Psoas muscle (tissue), 8 donors: ENCODE results near the gene LCORL. TPM values are rescaled to one million over a fixed set of nuclear protein-coding genes. Genes with fewer than 3 reads are reported as not detected.

ENCODE experiments used
- ATAC-seq, 4 donors: fragments of 200-7000 bp; cut with Tn5 transposase; one replicate each; pipeline ENCODE4 v1.9.1; 2020; ENCODE audit warnings: moderate library complexity in 3 of 4, mild to moderate bottlenecking in 2 of 4
- DNase-seq, 2 donors: peaks; one replicate each; pipeline ENCODE4 v3.0.0-alpha.2; 2020
- H3K27ac ChIP-seq: fragments of 200-600 bp; one replicate; pipeline ENCODE4 v1.8.0; 2022
- H3K27me3 ChIP-seq, 3 donors: fragments of 200-600 bp in 1 of 3; one replicate each; pipeline versions ENCODE4 v1.6.1 to v1.8.0; 2013 to 2022; ENCODE audit warnings: low read length in 2 of 3, mild to moderate bottlenecking in 2 of 3, moderate library complexity in 1 of 3; ENCODE audit not compliant: insufficient read depth in 3 of 3
- H3K36me3 ChIP-seq, 2 donors: fragments of 200-600 bp in 1 of 2; one replicate each; pipeline versions ENCODE4 v1.6.1 to v1.8.0; 2013 to 2022; ENCODE audit warnings: low read depth in 1 of 2, mild to moderate bottlenecking in 1 of 2, moderate library complexity in 1 of 2; ENCODE audit not compliant: insufficient read depth in 1 of 2
- H3K4me1 ChIP-seq: fragments of 200-600 bp; one replicate; pipeline ENCODE4 v1.8.0; 2022
- H3K4me3 ChIP-seq: fragments of 200-600 bp; one replicate; pipeline ENCODE4 v1.8.0; 2022; ENCODE audit warnings: mild to moderate bottlenecking
- H3K9me3 ChIP-seq: fragments of 200-600 bp; one replicate; pipeline ENCODE4 v1.8.0; 2022
- WGBS, 3 donors: extraction: QIAGEN DNeasy Blood & Tissue Kit; methylation state at CpG; one replicate each; pipeline versions ENCODE4 v1.1.6 to v1.1.7; 2013; 5-methylcytosine and 5-hydroxymethylcytosine counted together
- intact Hi-C, 2 donors: fragments of 100-400 bp; cut with DNase I; formaldehyde crosslinking; loops; one replicate each; pipeline versions ENCODE4 v1.11.0 to v1.14.2; 2022
- polyA plus RNA-seq, 3 donors: library from polyadenylated mRNA; stranded (reverse); fragments of 200-250 nt; gene quantifications; one replicate each; pipeline ENCODE4 v1.2.3, GENCODE V29; 2013
- total RNA-seq, 4 donors: library from RNA; stranded (reverse); fragmentation: NEBNext Ultra II Directional in 2 of 4; extraction: Animal tissue kit (Norgen Biotek cat#: 25700) in 2 of 4; gene quantifications; one replicate each; pipeline versions ENCODE4 v1.2.1 to v1.2.4, GENCODE V29; 2021 to 2023
- TF ChIP-seq, protein P1 (sequence below): fragments of 200-600 bp; IDR thresholded peaks from one replicate; pipeline ENCODE4 v1.8.0; 2022; ENCODE audit warnings: antibody characterized with exemption
- donor health status: healthy with polysubstance abuse.
- donor health status: DM: no; HTN: no; CAD: no; lungs with moderate emphysema.
- donor health status: Bipolar disorder and iron deficiency.
- donor health status: healthy.
- donor health status: DM: yes; HTN: yes; CAD: no.
- donor health status: DM: no; HTN: no; CAD: no.
- donor health status: DM: no; HTN: no; CAD: no.
- donor health status: DM: yes; HTN: yes; CAD: no.

The LCORL gene
- total and polyA plus RNA-seq, 7 donors: 2.1 to 7.5 (median 5.3) TPM

GRCh38 chr4:18034099-18034498, 12.5 kb upstream of the LCORL start:
- Histone ChIP-seq H3K4me3 (no peak overlapping the region), H3K9me3 (no peaks in the 10 kb centered on the region), H3K36me3 (no peaks in the 10 kb centered on the region), H3K4me1 (no peaks in the 10 kb centered on the region), H3K27me3 (no peaks in the 10 kb centered on the region), H3K27ac (no peak overlapping the region)
- no peak for DNase-seq
- WGBS, 3 donors: 25 to 60% (median 45%) methylated on average over 2 of the region's 2 CpGs
- TF ChIP-seq, protein P1, sequence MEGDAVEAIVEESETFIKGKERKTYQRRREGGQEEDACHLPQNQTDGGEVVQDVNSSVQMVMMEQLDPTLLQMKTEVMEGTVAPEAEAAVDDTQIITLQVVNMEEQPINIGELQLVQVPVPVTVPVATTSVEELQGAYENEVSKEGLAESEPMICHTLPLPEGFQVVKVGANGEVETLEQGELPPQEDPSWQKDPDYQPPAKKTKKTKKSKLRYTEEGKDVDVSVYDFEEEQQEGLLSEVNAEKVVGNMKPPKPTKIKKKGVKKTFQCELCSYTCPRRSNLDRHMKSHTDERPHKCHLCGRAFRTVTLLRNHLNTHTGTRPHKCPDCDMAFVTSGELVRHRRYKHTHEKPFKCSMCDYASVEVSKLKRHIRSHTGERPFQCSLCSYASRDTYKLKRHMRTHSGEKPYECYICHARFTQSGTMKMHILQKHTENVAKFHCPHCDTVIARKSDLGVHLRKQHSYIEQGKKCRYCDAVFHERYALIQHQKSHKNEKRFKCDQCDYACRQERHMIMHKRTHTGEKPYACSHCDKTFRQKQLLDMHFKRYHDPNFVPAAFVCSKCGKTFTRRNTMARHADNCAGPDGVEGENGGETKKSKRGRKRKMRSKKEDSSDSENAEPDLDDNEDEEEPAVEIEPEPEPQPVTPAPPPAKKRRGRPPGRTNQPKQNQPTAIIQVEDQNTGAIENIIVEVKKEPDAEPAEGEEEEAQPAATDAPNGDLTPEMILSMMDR: no peak
- ATAC-seq: no peak
- intact Hi-C loops: no loop called here

- Histone ChIP-seq H3K4me3 (no peak overlapping the region), H3K36me3 (no peaks in the 10 kb centered on the region)
Measured at GRCh38 chr4:18033111-18034085, 11.8 kb upstream of the LCORL start.

DNA sequence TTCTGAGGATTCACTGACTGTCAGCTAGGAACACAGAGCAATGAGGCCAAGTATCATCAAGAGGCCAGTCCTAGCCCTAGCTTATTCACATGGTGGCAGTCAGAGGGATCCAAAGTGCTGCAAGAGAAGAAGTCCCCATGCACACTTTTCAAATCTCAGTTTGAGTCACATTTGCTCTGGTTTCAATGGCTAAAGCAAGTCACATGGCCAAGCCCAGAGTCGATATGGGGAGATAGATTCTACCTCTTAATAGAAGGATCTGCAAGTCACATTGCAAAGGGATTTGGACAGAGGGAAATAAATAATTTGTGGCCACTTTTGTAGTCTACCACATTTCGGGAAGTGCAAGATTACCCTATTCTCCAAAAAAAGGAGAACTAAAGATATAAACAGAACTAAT, 3.7 kb upstream of the LCORL start:
- 85 to 97% (median 92%) methylated on average over 2 of the region's 2 CpGs for WGBS, 3 donors
- Histone ChIP-seq H3K27me3 (no peaks in the 10 kb centered on the region), H3K4me3 (no peak overlapping the region), H3K36me3 (no peaks in the 10 kb centered on the region), H3K9me3 (no peaks in the 10 kb centered on the region), H3K4me1 (peaks cover 6% of the 10 kb centered on the region), H3K27ac (no peak overlapping the region)
- intact Hi-C loops: loop anchor here in 1 of 2 donors (10.0 kb wide), 1 partner anchor 510 kb away; the partner anchor contains the start of genes CLRN2 and QDPR
- TF ChIP-seq, protein P1: no peak
- DNase-seq (no peak), ATAC-seq (no peak)

More at GRCh38 chr4:18033111-18034085, 11.8 kb upstream of the LCORL start:
- no peaks in the 10 kb centered on the region for H3K27me3 ChIP-seq
- TF ChIP-seq, protein P1: no peak
- 87 to 93% (median 93%) methylated on average over 2 of the region's 2 CpGs for WGBS, 3 donors
- ATAC-seq (no peak), DNase-seq (no peak)
- intact Hi-C loops: no loop called here
- no peak overlapping the region for H3K27ac ChIP-seq
- H3K4me1 ChIP-seq: no peaks in the 10 kb centered on the region
- H3K9me3 ChIP-seq: no peaks in the 10 kb centered on the region

GRCh38 chr4:18022572-18023050, 1.1 kb upstream of the LCORL start:
- ATAC-seq: no peak
- intact Hi-C loops: loop anchor here (5.0 to 10.0 kb wide), 3 partner anchors 210 to 508 kb away; partner anchors contain the start of genes DCAF16 (in 2 of the 2), NCAPG (in 2 of the 2), CLRN2 (in 1 of the 2) and LAP3 (in 1 of the 2)
- Histone ChIP-seq H3K27ac (peak overlapping the region; percentile 94), H3K4me3 (peak overlapping the region; percentile 92), H3K27me3 (no peaks in the 10 kb centered on the region), H3K9me3 (no peaks in the 10 kb centered on the region), H3K36me3 (no peaks in the 10 kb centered on the region), H3K4me1 (peaks cover 15% of the 10 kb centered on the region)
- TF ChIP-seq, protein P1: no peak
- no peak for DNase-seq
- WGBS, 3 donors: 1 to 2% (median 1%) methylated on average over 20 of the region's 20 CpGs
